Epithelial cell of prostate (primary cell): ENCODE data around the gene GALNT17.

ENCODE experiments used
- DNase-seq: peaks from one replicate; pipeline ENCODE4 v3.0.0-alpha.2; 2011; ENCODE audit warnings: low read depth, low spot score
- H3K27ac ChIP-seq: fragments of 450-650 bp; 2 replicates; pipeline ENCODE4 v1.5.1; 2017; ENCODE audit warnings: mild to moderate bottlenecking

GALNT17 gene

GRCh38 chr7:71752171-71752935, 620.4 kb downstream of the GALNT17 start:
- no peak for DNase-seq
- H3K27ac ChIP-seq: no peak overlapping the region

GRCh38 chr7:71753236-71753635, 621.3 kb downstream of the GALNT17 start:
- no peak for DNase-seq
- H3K27ac ChIP-seq: no peak overlapping the region

- no peak for DNase-seq
- no peak overlapping the region for H3K27ac ChIP-seq
These were observed 622.2 kb downstream of the GALNT17 start for GRCh38 chr7:71753956-71754664.

GRCh38 chr7:71754828-71755227, 622.9 kb downstream of the GALNT17 start:
- DNase-seq: no peak
- no peak overlapping the region for H3K27ac ChIP-seq

- H3K27ac ChIP-seq: no peak overlapping the region
- no peak for DNase-seq
These were observed 629.4 kb downstream of the GALNT17 start for GRCh38 chr7:71761336-71761735.
